ENCODE measurements around the gene TMEM35B.
"Not testable (repeated sequence)": the region's sequence is repeated elsewhere in the genome, so short reads cannot be mapped to it uniquely, and the experiment has no call there.

TMEM35B gene

DNA sequence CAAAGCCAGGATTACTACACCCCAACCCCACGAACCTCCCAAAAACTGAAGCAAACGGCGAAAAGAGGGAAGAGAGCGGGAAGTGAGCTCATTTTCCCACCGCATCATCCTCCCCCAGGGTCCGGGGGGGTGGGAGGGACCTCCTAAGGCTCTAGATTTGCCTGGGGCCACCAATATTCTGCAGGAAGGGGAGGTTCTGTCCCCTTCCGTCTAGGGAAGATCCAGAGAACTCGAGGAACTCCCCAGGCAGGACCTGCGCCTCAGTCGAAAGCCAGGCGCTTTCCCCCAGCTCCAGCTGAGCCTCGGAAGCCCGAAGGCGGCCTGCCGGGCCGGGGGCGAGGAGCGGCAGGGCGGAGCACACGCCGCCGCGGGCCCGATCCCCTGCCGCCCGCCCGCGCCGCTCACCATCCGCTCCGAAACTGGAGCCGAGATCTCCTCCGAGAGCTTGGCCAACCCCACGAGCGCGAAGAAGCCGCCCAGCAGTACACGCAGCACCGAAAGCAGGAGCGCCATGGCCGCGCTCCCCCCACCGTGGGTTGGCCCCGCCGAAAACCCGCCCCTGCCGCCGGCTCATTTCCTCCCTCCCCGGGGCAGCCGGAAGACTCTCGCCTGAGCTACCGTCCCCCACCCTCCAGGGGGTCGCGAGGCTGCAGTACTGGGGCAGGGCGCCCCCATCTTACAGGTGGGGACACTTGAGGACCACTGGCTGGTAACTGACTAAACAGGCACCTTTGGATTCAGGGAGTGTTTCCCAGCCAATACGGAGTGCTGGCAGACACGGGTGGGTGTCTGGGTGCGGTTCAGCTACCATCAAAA is at the start of gene TMEM35B:
Gene TMEM35B, minus strand, starts transcription at position 555 of the 816 bp plus-strand sequence. Its CDS starts 42 bp downstream, at position 513.
- DNase-seq (ENCODE audit: low read depth), result peak; percentile 61

DNA sequence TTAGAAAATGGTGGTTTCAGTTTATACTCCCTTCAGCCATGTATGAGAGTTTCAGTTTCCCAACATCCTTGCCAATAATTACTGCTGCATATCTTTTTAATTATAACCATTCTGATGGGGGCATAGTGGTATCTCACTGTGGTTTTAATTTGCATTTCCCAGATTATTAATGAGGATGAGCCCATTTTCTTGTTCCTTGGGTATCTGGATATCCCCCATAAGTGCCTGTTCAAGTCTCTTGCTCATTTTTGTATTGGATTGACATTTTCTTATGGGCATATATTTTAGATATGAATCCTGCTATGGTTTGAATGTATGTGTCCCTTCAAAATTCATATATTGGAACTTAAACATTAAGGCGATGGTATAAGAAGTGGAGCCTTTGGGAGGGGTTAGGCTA is 48.2 kb upstream of the TMEM35B start:
- DNase-seq (ENCODE audit: low read depth), result no peak

DNA sequence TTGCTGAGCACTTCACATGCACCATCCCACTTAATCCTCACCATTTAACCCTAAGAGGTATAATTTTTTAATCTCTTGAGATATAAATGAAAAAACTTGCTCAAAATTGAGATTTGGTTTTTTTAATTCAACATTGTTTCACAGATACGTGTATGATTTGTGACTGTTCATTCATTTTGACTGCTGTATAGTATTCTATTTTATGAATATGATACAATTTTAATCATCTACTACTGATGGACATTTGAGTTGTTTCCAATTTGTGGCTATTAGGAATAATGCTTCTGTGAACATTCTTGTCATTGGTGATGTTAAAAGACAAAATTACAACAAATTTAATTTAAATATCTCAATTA is 47.2 kb upstream of the TMEM35B start:
- no peak for DNase-seq (ENCODE audit: low read depth)

DNA sequence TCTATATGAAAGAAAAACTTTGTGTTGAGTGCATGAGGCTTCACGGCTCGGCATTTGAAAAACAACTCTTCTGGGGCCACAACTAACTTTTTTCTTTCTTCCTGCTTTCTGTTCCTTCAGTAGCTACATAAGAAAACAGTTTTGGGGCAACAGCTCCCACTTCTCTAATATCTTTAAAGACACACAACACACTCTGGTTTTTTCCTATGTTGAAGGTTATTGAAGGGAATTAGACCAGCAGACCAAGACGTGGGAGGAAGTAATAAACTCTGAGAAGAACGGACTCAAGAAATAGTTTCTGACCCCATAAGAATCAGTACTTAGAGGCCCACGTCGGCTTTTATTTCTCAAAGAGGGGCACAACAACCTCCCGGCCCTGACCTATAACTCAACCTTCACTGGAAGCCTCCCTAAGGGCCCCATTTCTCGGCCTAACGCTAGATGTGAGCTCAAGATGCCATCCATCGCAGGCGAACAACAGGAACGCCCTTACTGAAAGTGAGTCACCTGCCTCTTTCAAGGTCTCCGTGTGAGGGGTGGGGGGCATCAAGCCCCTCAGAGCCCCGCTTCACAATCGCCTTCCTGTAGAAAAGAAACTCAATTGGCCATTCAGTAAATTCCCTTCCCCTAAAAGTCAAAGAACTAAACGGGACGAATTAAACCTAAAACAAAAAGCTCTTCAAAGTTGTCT is 45.8 kb upstream of the TMEM35B start:
- DNase-seq (ENCODE audit: low read depth), result peak; percentile 28

DNA sequence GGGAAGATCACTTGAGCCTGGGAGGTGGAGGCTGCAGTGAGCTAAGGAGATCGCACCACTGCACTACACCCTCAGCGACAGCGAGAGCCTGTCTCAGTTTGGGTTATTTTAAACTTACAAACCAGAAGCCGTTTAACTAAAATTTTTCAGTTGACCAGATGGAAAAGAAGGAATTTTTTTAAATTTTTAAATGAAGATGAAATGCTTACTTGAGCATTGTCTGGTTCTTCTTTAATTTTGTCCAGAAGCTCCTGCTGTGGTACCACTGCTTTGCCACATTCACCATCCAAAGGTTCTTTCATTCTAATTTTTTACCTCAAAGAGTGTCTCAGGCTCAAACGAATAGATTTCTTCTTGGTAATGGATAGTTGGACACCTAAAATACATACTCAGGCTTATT is 45.2 kb upstream of the TMEM35B start:
- DNase-seq (ENCODE audit: low read depth), result no peak

DNA sequence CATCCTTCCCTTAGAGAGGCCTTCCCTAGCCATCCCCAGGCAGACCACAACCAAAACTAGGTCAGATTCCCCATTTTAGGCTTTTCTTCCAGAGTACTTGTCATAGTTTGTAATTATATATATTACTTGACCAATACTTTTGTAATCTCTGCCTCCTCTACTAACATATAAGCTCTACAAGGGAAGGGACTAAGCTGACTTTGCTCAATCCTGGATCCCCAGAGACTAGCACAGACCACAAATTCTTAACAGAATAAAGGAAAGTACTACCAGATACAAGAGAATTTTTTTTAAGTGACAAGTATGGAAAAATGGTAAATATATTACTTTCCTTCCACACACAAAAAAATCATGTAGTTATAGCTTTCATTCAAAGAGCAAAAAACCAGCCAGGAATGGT is 44.6 kb upstream of the TMEM35B start:
- DNase-seq (ENCODE audit: low read depth), result peak; percentile 80

DNA sequence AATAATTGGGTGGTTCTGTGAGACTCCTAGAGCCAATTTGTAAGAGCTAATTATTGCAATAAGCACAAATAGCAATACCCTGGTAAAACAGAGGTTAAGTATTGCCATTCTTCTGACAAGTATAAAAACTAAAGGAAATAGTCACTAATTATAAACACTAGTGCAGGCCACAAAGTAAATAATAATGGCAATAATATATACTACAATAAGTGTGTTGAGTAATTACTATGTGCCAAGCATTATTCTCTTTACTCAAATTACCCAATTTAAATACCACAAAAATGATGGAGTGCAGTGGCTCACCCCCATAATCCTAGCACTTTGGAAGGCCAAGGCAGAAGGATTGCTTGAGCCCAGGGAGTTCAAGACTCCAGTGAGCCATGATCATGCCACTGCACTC is 31.3 kb upstream of the TMEM35B start:
- peak; percentile 65 for DNase-seq (ENCODE audit: low read depth)

DNA sequence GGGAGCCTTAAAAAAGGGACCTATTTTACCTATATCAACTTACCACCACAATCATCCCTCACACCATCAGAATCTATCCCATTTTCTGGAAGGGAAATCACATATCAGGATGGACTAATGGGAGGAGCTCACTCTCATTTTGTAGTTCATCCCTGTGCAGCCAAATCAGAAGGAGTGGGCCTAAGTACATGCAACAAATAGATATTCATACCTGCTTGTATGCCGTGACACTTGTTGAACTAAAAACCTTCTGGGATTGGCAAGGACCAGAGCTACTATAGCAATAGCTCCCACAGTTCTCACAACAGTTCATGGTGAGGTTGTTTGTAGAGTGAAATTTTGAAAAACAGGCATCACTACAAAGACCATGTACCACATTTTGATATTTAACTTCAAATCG is 29.3 kb upstream of the TMEM35B start:
- no peak for DNase-seq (ENCODE audit: low read depth)

DNA sequence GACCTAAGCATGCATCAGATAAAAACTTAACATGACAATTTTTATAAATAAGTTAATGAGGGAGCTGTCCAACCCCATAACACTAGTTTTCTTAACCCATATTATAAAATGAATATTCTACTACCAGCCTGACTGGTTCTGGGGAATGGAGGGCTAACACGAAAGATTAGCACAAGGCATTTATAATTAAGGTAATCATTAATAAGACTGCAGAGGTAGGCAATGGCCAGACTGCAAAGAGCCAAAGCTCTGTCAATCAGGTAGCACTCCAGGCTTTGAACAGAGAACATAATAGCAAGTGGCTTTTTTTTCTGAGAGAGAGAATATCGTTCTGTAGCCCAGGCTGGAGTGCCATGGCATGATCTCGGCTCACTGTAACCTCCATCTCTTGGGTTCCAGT is 20.6 kb upstream of the TMEM35B start:
- no peak for DNase-seq (ENCODE audit: low read depth)

DNA sequence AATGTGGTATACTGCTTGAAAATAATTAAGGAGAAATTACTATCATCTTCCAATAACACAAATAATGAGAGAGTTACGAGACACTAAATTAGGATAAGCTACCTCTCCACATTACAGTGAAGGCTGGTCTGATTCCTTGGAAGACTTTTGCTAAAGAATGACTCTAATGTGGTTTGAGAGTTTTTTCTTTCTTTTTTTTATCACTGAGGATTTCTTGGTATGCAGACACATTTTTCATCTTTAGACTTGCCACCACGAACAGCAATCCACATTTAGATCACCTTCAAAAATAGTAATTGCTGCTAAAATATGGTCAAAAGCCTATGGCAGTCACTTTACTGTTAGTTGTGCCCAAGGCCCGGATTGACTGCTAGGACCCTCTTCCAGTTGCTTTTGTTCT is 16.6 kb upstream of the TMEM35B start:
- no peak for DNase-seq (ENCODE audit: low read depth)

DNA sequence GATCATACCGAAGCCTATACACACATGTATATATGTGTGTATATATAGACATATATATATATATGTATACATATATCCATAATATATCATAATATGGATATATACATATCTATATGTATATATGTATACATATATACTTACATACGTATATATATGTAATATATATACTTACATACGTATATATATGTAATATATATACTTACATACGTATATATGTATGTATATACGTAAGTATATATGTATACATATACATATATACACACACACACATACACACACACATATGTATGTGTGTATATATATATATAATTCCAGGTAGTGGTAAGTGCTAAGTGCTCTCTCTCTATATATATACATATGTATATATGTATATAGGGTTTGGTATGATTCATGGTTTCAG is 9.7 kb upstream of the TMEM35B start:
- DNase-seq (ENCODE audit: low read depth), result no peak

DNA sequence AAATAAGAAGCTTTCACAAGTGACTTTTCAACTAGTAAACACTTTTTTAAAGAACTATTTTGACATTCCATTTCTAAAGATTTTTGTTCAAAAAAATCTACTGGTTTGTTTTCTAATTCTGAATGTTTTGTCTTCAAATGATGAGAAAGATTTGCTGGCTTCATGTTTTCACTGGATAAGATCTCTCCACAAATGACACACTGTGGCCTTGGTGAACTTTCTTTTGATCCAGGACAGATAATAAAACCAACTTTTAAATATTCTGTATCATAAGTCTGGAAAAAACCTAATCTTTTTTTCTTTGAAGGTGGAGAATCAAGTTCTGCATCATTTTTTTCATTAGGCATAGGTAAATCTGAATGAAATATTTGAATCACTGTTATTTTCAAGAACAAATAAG is 3.4 kb upstream of the TMEM35B start:
- no peak for DNase-seq (ENCODE audit: low read depth)

DNA sequence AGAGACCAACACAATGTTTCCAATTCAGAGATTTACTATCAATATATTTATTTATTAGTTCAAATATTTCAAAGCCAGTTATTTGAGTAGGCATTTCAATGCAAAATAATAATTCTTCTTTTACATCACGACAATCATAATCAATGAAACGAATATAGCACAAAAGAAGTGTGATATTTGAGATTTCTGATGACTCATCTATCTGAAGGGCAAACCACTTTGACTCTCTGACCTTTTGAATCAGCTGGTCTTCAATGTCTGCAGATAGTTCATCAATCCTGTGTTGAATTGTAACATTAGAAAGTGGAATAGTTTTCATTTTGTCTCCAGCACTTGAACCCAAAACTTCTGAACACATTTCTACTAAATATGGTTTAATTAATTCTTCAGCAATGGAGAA is 3.0 kb upstream of the TMEM35B start:
- no peak for DNase-seq (ENCODE audit: low read depth)

DNA sequence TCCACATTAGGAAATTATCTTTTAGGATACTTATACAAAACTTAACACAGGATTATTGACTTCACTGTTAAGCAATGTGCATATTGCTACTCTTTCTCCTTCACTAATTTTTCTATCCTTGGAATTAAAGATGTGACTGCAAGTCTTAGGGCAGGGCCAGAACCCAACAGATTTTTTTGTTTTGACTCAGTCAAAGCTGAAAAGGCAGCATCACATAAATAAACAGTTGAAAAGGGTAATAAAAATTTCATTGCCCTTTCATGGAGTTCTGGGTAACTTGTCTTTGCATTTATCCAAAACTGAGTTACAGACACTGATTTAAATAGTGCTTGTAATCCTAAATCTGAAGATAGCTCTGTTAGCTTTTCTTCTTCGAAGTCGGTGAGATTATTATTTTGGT is 1.9 kb upstream of the TMEM35B start:
- no peak for DNase-seq (ENCODE audit: low read depth)

DNA sequence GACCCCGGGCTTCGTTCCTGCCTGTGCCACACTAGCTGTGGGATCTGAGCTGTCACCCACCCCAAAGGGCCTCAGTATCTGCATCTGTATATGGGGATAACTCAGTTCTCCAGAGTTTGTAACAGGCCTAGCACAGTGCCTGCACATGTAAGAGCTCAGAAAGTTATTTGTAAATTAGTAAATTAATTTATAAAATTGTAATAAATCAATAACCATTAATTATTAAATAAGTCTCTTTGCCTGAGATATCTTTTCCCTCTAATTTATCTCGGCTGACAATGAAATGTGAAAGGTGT is 410 bp upstream of the TMEM35B start:
- not testable (repeated sequence) for DNase-seq (ENCODE audit: low read depth)

DNA sequence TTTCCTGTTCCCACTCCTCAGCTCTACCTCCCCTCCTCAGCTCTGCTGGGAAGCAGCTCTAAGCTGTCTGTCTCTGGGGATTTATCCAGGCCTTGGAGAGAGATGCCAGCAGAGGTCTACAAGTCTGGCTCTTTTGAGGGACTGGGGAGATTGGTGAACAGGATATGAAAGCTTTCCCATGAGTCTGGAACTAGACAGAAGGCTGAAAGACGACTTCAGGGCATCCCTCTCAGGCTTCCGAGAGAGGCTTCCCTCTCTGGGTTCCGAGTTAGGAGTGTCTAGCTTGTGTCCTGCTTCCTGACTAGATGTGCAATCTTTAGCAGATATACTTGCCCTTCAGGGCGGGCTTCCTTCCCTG is 733 bp downstream of the TMEM35B start:
- no peak for DNase-seq (ENCODE audit: low read depth)

DNA sequence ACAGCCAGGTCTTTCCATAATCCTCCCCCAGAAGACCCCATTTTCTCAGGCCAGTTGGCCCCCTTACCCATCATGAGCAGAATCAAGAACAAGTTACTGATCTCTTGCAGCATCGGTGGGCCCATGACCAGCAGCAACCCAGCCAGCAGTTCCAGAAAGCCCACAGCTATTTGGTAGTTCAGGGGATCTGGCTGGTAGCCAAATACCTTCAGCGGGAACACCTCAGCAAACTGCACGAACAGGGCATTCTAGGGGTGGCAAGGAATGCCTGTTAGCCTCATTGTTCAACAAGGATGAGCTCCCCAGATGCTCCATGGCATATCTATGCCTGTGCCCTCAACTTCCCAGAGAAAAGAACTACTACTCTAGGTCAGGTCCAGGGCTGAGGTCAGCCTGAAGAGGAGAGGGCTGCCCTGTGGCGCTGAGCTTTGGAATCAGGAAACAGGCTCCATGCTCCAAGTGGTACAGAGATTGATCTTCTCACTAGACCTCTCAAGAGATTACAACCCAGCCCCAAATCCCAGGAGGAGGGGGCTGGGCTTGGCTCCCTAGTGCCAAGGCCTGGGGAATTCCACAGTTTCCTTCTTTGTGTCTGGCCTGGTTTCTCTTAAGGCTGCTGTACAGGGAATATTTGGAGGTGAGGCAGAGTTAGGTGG is 1.3 kb downstream of the TMEM35B start:
- no peak for DNase-seq (ENCODE audit: low read depth)

DNA sequence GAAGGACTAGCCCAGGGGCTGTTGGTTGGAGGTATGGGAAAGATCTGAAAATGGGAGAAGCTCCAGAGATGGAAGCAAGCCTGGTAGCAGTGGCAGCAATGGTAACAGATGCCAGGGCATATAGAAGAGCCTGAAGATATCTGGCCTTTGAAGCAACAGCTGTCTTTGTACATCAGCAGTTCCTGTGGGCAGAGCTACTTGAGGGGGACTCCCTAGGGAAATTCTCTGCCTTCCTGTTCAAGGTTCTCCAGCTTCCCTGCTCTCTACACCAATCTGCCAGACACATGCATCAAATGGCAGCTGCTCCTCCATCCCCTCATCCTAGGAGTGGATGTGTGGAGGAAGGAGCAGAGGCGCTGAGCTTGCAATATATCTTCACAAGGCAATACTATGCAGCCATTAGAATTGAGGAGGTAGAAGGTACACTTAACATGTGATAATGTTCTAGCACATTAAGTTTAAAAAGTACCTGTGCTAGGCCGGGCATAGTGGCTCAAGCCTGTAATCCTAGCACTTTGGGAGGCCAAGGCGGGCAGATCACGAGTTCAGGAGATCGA is 2.2 kb downstream of the TMEM35B start:
- no peak for DNase-seq (ENCODE audit: low read depth)

DNA sequence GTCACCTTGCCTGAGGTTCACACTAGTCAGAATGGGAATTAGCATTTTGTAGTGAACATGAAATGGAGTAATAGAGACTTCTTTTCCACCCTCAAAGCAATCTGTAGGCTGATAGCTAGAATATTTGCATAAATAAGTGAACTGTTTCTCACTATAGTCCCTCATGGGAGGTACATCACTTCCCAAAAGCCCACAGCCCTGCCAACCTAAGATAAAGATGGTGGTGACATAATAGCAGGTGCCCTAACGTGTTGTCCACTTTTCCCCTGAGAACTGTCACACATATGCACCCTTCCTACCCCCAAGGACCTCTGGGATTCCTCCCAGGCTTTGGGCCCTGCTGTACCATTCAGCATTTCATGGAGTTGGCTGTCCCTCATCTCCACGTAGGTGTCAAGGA is 4.4 kb downstream of the TMEM35B start:
- DNase-seq (ENCODE audit: low read depth), result no peak

DNA sequence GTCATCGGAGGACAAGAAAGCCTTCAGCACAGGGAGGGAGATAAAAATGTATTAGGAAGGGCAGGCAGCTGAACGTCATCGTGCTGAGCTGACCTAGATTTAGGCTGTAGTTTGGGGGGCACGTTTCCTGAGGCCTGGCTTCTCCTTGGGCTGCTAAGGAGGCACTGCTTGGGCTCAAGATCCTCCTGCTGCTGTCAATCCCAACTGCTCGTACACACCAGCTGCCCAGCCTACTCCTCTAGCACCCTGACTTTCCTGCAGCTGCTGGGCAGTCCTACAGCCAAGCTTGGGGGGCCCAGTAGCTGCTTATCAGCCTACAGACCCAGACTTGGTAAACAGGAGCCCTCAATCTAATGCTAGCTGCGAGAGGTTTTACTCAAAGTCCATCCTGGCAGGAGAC is 6.2 kb downstream of the TMEM35B start:
- DNase-seq (ENCODE audit: low read depth), result no peak

DNA sequence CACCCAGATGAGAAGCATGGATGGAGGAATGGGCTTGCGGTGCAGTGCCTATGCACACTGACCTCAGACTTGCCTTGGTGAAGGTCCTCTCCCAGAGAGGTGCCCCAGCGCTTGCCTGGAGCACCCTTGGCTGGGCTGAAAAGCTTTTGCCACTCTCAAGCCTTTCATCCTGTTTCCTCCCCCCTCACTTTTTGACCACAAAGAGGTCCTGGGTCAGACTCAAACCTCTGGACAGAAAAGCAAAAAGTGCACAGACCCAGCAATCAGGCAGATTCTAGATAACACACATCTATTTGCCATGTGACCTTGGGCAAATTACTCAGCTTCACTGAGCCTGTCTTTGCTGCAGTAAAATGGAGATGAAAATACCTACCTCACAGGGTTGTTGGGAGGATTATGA is 7.3 kb downstream of the TMEM35B start:
- DNase-seq (ENCODE audit: low read depth), result no peak

DNA sequence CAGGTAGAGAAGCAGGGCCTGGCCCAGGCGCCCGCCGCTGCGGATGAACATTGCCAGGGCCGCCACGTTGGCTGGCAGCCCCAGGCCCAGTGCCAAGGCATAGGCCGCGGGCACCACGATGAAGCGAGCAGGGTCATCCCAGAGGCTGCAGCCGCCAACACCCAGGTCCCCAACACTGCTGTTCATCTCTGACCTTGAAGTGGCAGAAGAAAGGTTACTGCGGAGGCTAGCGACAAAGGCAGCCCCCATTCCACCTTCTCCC is 8.0 kb downstream of the TMEM35B start:
- DNase-seq (ENCODE audit: low read depth), result no peak

DNA sequence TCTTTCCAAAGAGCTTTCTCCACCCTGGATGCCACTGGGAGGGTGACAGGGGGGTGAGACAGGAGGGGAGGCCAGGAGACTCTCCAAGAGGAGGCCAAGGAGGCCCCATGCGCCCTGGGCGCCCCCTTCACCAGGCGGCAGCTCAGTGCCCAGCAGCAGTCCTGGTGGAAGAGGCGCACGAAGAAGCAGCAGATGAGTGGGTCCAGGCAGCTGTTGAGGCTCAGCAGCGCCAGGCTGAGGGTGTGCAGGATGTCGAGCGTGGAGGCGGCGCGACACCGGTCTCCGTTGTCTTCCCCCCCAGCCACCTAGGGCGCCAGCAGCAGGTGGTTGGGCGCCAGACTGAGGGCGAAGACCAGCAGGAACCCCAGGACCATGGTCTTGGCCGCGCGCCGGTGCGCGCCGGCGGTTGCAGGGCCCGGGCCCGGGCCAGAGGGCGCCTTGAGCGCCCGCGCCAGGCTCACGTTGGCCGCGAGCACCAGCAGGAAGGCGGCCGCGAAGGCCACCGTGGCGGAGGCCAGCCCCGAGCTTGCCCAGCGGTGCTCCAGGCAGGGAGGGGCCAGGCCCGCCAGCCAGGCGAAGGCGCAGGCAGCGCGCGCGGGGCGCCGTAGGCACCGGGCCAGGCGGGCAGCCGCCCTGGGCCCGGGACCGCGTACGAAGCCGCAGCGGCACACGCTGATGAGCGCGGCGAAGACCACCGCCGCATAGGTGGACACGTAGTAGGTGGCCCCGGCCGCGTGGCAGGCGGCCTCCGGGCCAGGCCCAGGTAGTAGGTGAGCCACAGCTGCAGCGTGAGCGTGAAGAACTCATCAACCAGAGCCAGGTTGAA is 8.6 kb downstream of the TMEM35B start:
- DNase-seq (ENCODE audit: low read depth), result no peak
